A549 (cell line): ENCODE data around the gene ZBTB20. TPM values are rescaled to one million over a fixed set of nuclear protein-coding genes. Genes with fewer than 3 reads are reported as not detected.

Experiments used
- ATAC-seq, 2 experiments: fragments of 200-7000 bp in 1 of 2; fragments of >200 bp in 1 of 2; cut with Nextera tagmentation in 1 of 2; cut with Tn5 transposase in 1 of 2; 3 replicates each; pipeline versions ENCODE4 v1.8.0 to v1.9.1; 2018 to 2020; ENCODE audit warnings: mild to moderate bottlenecking in 1 of 2, moderate library complexity in 1 of 2
- CTCF ChIA-PET: fragments of 300-600 bp; sonication (Branson Sonifier 250); formaldehyde crosslinking; extraction: SDS; loops from one replicate; lab custom pipeline; 2021; ENCODE audit warnings: antibody characterized with exemption, inconsistent platforms; lab: Yijun Ruan, JAX
- POLR2A ChIA-PET: fragments of 350-600 bp; formaldehyde crosslinking; extraction: SDS; loops from one replicate; lab custom pipeline; 2021; ENCODE audit warnings: antibody characterized with exemption, inconsistent platforms; lab: Yijun Ruan, JAX
- DNase-seq, 2 experiments: peaks; one replicate each; pipeline versions ENCODE4 v3.0.0 to v3.0.0-alpha.2; 2011 to 2016; ENCODE audit warnings: low read depth in 1 of 2, low spot score in 1 of 2
- FAIRE-seq: peaks from 2 replicates; lab custom pipeline; 2011; peaks lifted over from hg19 to GRCh38; lab: Jason Lieb, UNC
- H3K27ac ChIP-seq, 2 experiments: fragments of >200 bp; sonication (Bioruptor Twin); formaldehyde crosslinking; 3 replicates each; pipeline ENCODE4 v1.5.1; 2016 to 2017
- H3K4me1 ChIP-seq: fragments of >200 bp; sonication (Bioruptor Twin); formaldehyde crosslinking; 3 replicates; pipeline ENCODE4 v1.6.1; 2016
- H3K4me2 ChIP-seq: fragments of >200 bp; sonication (Bioruptor Twin); formaldehyde crosslinking; 3 replicates; pipeline ENCODE4 v1.6.1; 2016
- H3K4me3 ChIP-seq: fragments of >200 bp; sonication (Bioruptor Twin); formaldehyde crosslinking; 3 replicates; pipeline ENCODE4 v1.5.1; 2016
- H3K9me3 ChIP-seq: fragments of >200 bp; sonication (Bioruptor Twin); formaldehyde crosslinking; 3 replicates; pipeline ENCODE4 v1.6.1; 2016
- BCL3 ChIP-seq: fragments of >200 bp; sonication (Bioruptor Twin); formaldehyde crosslinking; IDR thresholded peaks from 3 replicates; pipeline ENCODE4 v1.6.1; 2016
- CBX2 ChIP-seq: fragments of 200-600 bp; sonication (generic); IDR thresholded peaks from 2 replicates; pipeline ENCODE4 v1.6.1; 2016; ENCODE audit warnings: low read depth, mild to moderate bottlenecking, borderline replicate concordance
- CBX8 ChIP-seq: fragments of 200-600 bp; sonication (generic); IDR thresholded peaks from 2 replicates; pipeline ENCODE4 v1.6.1; 2016
- E2F6 ChIP-seq: IDR thresholded peaks from 2 replicates; pipeline ENCODE4 v1.6.1; 2012; ENCODE audit warnings: low read depth, borderline replicate concordance
- EHF ChIP-seq: fragments of 250-450 bp; sonication (Bioruptor Pico); IDR thresholded peaks from 2 replicates; pipeline ENCODE4 v1.5.0; 2020; ENCODE audit warnings: mild to moderate bottlenecking
- ELK1 ChIP-seq: fragments of 150-350 bp; IDR thresholded peaks from 2 replicates; pipeline ENCODE4 v1.6.1; 2014; ENCODE audit warnings: low read depth, mild to moderate bottlenecking, low read length
- EP300 ChIP-seq, 2 experiments: fragments of >200 bp; sonication (Bioruptor Twin); formaldehyde crosslinking; IDR thresholded peaks; 2 replicates in 1 of 2; 3 replicates in 1 of 2; pipeline ENCODE4 v1.6.1; 2016 to 2017
- ESRRA ChIP-seq: fragments of 150-350 bp; IDR thresholded peaks from 2 replicates; pipeline ENCODE4 v1.6.1; 2014; ENCODE audit warnings: mild to moderate bottlenecking, low read length, borderline replicate concordance
- FOXS1 ChIP-seq: fragments of 250-450 bp; sonication (Bioruptor Pico); IDR thresholded peaks from 2 replicates; pipeline ENCODE4 v1.5.0; 2020; ENCODE audit warnings: mild to moderate bottlenecking, moderate library complexity
- GATA3 ChIP-seq: IDR thresholded peaks from 2 replicates; pipeline ENCODE4 v1.6.1; 2012; ENCODE audit warnings: borderline replicate concordance
- HEYL ChIP-seq: fragments of 250-450 bp; sonication (Bioruptor Pico); IDR thresholded peaks from 2 replicates; pipeline ENCODE4 v1.8.0; 2021; ENCODE audit warnings: mild to moderate bottlenecking, moderate library complexity
- HOXB13 ChIP-seq: fragments of 250-450 bp; sonication (Bioruptor Pico); IDR thresholded peaks from 2 replicates; pipeline ENCODE4 v1.5.0; 2020; ENCODE audit warnings: low read depth, mild to moderate bottlenecking, moderate library complexity
- KDM1A ChIP-seq: fragments of 200-600 bp; sonication (generic); IDR thresholded peaks from 2 replicates; pipeline ENCODE4 v1.6.1; 2016; ENCODE audit warnings: low read depth, mild to moderate bottlenecking
- MAFK ChIP-seq: fragments of 450-650 bp; IDR thresholded peaks from 2 replicates; pipeline ENCODE4 v1.6.1; 2014; ENCODE audit not compliant: partially characterized antibody
- MAZ ChIP-seq: fragments of 150-350 bp; IDR thresholded peaks from 2 replicates; pipeline ENCODE4 v1.6.1; 2014; ENCODE audit warnings: antibody characterized with exemption, low read depth, low read length, borderline replicate concordance
- NFE2L2 ChIP-seq: fragments of 150-350 bp; conservative IDR thresholded peaks from 2 replicates; pipeline ENCODE4 v1.6.1; 2014; ENCODE audit warnings: low read length
- NPAS2 ChIP-seq: fragments of 250-450 bp; sonication (Bioruptor Pico); IDR thresholded peaks from 2 replicates; pipeline ENCODE4 v1.8.0; 2022; ENCODE audit warnings: mild to moderate bottlenecking, moderate library complexity, borderline replicate concordance
- PHF8 ChIP-seq: fragments of 200-600 bp; sonication (generic); IDR thresholded peaks from 2 replicates; pipeline ENCODE4 v1.6.1; 2016; ENCODE audit warnings: low read depth, mild to moderate bottlenecking, antibody characterized with exemption, moderate library complexity, borderline replicate concordance
- POLR2AphosphoS2 ChIP-seq: conservative IDR thresholded peaks from 2 replicates; pipeline ENCODE4 v1.6.1; 2012; ENCODE audit warnings: low read length, improper control_type of control experiment, inconsistent platforms
- RAD21 ChIP-seq, 2 experiments: fragments of >200 bp in 1 of 2; sonication (Bioruptor Twin) in 1 of 2; formaldehyde crosslinking in 1 of 2; IDR thresholded peaks in 1 of 2; conservative IDR thresholded peaks in 1 of 2; 2 replicates in 1 of 2; 3 replicates in 1 of 2; pipeline ENCODE4 v1.6.1; 2012 to 2018; ENCODE audit warnings: inconsistent platforms in 1 of 2
- RCOR1 ChIP-seq: fragments of 150-350 bp; IDR thresholded peaks from 2 replicates; pipeline ENCODE4 v1.6.1; 2014; ENCODE audit warnings: antibody characterized with exemption, low read length, low read depth
- RFX5 ChIP-seq: fragments of 450-650 bp; IDR thresholded peaks from 2 replicates; pipeline ENCODE4 v1.7.1; 2014; ENCODE audit warnings: antibody characterized with exemption, mild to moderate bottlenecking, moderate library complexity
- RNF2 ChIP-seq: fragments of 200-600 bp; sonication (generic); IDR thresholded peaks from 2 replicates; pipeline ENCODE4 v1.6.1; 2016; ENCODE audit warnings: low read depth, mild to moderate bottlenecking, antibody characterized with exemption, moderate library complexity, borderline replicate concordance
- SREBF2 ChIP-seq: fragments of 450-650 bp; IDR thresholded peaks from 2 replicates; pipeline ENCODE4 v1.6.1; 2014; ENCODE audit warnings: mild to moderate bottlenecking, moderate library complexity
- TP53 ChIP-seq: fragments of 250-450 bp; sonication (Bioruptor Pico); IDR thresholded peaks from 2 replicates; pipeline ENCODE4 v1.5.0; 2021; ENCODE audit warnings: mild to moderate bottlenecking, moderate library complexity
- ZFP36 ChIP-seq: fragments of 450-650 bp; IDR thresholded peaks from 2 replicates; pipeline ENCODE4 v1.6.1; 2014; ENCODE audit warnings: borderline replicate concordance; ENCODE audit not compliant: partially characterized antibody
- ZSCAN20 ChIP-seq: fragments of 250-450 bp; sonication (Bioruptor Pico); IDR thresholded peaks from 2 replicates; pipeline ENCODE4 v1.8.0; 2022; ENCODE audit warnings: mild to moderate bottlenecking, moderate library complexity
- WGBS: methylation state at CpG from one replicate; pipeline ENCODE4 v1.1.6; 2017; ENCODE audit errors: missing lambda C conversion rate; 5-methylcytosine and 5-hydroxymethylcytosine counted together
- polyA plus RNA-seq, 4 experiments: library from polyadenylated mRNA; depleted of rRNA in 3 of 4; stranded (reverse); fragments of >200 nt; fragmentation: RNase III in 1 of 4; extraction: RNeasy Plus Mini Kit Qiagen cat#74134 plus additional on column Dnase treatment in 1 of 4; gene quantifications; 2 replicates in 3 of 4; 3 replicates in 1 of 4; pipeline ENCODE4 v1.2.3, GENCODE V29; 2011 to 2017

The ZBTB20 gene
- polyA plus RNA-seq, 2 of the 4 experiments (the other 2 are of a cell fraction) = 0.85 to 5.0 TPM

- Histone ChIP-seq H3K4me2 (no peak overlapping the region), H3K4me3 (no peak overlapping the region), H3K4me1 (no peaks in the 10 kb centered on the region), H3K9me3 (no peaks in the 10 kb centered on the region), H3K27ac (no peak overlapping the region)
- ChIA-PET POLR2A (no interaction called here), CTCF (interaction anchor here (0.6 kb wide), 1 partner anchor 154 kb away, joined by 3 read pairs; no protein-coding TSS in a partner anchor)
- peak; percentile 54 for FAIRE-seq
- WGBS = 89% methylated on average over 1 of the region's 1 CpG
- DNase-seq = no peak
- TF ChIP-seq MAFK (no peak), RCOR1 (no peak), SREBF2 (no peak), KDM1A (no peak), RFX5 (no peak), ESRRA (no peak), POLR2AphosphoS2 (no peak), EHF (CRISPR knock-in tag) (no peak), TP53 (no peak), CBX8 (no peak)
- ATAC-seq = no peak
These were observed 507.9 kb downstream of the ZBTB20 start for GRCh38 chr3:114639171-114639570.

GRCh38 chr3:114635878-114636277, 511.2 kb downstream of the ZBTB20 start:
- H3K4me2 ChIP-seq = no peak overlapping the region
- H3K27ac ChIP-seq = no peak overlapping the region
- FAIRE-seq (no peak), ATAC-seq (no peak), DNase-seq (no peak)
- ChIA-PET POLR2A (no interaction called here), CTCF (interaction anchor here (0.5 to 0.7 kb wide), 3 partner anchors 15 to 1184 kb away, joined by 3 to 4 read pairs (median 3); no protein-coding TSS in a partner anchor)
- WGBS = 91% methylated on average over 2 of the region's 2 CpGs
- TF ChIP-seq ZSCAN20 = no peak
- TF ChIP-seq HOXB13 (CRISPR knock-in tag) = no peak
- no peaks in the 10 kb centered on the region for H3K4me1 ChIP-seq
- no peaks in the 10 kb centered on the region for H3K9me3 ChIP-seq
- H3K4me3 ChIP-seq = no peak overlapping the region

GRCh38 chr3:114634635-114635034, 512.5 kb downstream of the ZBTB20 start:
- Histone ChIP-seq H3K4me1 (no peaks in the 10 kb centered on the region), H3K4me2 (no peak overlapping the region), H3K27ac (no peak overlapping the region), H3K9me3 (no peaks in the 10 kb centered on the region), H3K4me3 (no peak overlapping the region)
- ChIA-PET POLR2A (no interaction called here), CTCF (no interaction called here)
- WGBS = 100% methylated on average over 3 of the region's 3 CpGs
- FAIRE-seq = no peak
- TF ChIP-seq PHF8 (no peak), MAZ (no peak), ZFP36 (no peak)
- no peak for ATAC-seq
- DNase-seq = no peak

GRCh38 chr3:114632757-114633424, 514.2 kb downstream of the ZBTB20 start:
- POLR2A ChIA-PET = no interaction called here
- no peak for ATAC-seq
- TF ChIP-seq CBX8 (no peak), NFE2L2 (no peak), GATA3 (no peak), MAFK (no peak), NPAS2 (no peak), EP300 (IDR thresholded peaks at IDR 0.05) (no peak), BCL3 (no peak), HEYL (no peak), E2F6 (no peak), RCOR1 (no peak), RNF2 (no peak), ELK1 (no peak), RAD21 (conservative IDR thresholded peaks at IDR 0.05 in 1 of 2, IDR thresholded peaks at IDR 0.05 in 1 of 2) (no peak), CBX2 (no peak), FOXS1 (CRISPR knock-in tag) (no peak), POLR2AphosphoS2 (no peak), TP53 (no peak)

More at GRCh38 chr3:114632757-114633424, 514.2 kb downstream of the ZBTB20 start:
- Histone ChIP-seq H3K4me2 (no peak overlapping the region), H3K4me3 (no peak overlapping the region), H3K4me1 (peaks cover 11% of the 10 kb centered on the region; the same call in 2 of the 3 replicates), H3K27ac (no peak overlapping the region), H3K9me3 (no peaks in the 10 kb centered on the region)
- DNase-seq = no peak
- no peak for FAIRE-seq
- CTCF ChIA-PET = no interaction called here
- 88% methylated on average over 1 of the region's 1 CpG for WGBS
